ENCODE measurements around the gene ZMYM4.

DNA sequence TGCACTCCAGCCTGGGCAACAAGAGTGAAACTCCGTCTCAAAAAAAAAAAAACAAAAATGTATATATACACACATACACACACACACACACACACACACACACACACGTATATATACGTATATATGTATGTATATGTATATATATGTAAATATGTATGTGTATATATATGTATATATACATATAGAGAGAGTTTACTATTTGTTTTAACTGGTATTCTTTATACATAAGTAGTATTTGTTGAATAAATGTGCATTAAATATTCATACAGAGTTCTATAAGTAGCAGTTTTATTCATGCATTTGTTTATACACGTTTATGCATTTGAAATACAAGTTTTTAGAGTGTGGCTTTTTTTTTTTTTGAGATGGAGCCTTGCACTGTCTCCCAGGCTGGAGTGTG lies 113.6 kb downstream of the ZMYM4 start:
- TF ChIP-seq EZH2phosphoT487 (IDR thresholded peaks at IDR 0.05; ENCODE audit: borderline replicate concordance) = no peak
- TF ChIP-seq, protein P1, sequence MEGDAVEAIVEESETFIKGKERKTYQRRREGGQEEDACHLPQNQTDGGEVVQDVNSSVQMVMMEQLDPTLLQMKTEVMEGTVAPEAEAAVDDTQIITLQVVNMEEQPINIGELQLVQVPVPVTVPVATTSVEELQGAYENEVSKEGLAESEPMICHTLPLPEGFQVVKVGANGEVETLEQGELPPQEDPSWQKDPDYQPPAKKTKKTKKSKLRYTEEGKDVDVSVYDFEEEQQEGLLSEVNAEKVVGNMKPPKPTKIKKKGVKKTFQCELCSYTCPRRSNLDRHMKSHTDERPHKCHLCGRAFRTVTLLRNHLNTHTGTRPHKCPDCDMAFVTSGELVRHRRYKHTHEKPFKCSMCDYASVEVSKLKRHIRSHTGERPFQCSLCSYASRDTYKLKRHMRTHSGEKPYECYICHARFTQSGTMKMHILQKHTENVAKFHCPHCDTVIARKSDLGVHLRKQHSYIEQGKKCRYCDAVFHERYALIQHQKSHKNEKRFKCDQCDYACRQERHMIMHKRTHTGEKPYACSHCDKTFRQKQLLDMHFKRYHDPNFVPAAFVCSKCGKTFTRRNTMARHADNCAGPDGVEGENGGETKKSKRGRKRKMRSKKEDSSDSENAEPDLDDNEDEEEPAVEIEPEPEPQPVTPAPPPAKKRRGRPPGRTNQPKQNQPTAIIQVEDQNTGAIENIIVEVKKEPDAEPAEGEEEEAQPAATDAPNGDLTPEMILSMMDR (conservative IDR thresholded peaks at IDR 0.05; ENCODE audit: low read length) = no peak
